HG02885 (cell line): ENCODE results near the gene GRM1.

Source experiments
- ATAC-seq: cut with Tn5 transposase; IDR thresholded peaks from one replicate; pipeline ENCODE4 v1.9.1; 2021; ENCODE audit warnings: mild to moderate bottlenecking; ENCODE audit not compliant: unreplicated experiment, poor library complexity

The GRM1 gene

DNA sequence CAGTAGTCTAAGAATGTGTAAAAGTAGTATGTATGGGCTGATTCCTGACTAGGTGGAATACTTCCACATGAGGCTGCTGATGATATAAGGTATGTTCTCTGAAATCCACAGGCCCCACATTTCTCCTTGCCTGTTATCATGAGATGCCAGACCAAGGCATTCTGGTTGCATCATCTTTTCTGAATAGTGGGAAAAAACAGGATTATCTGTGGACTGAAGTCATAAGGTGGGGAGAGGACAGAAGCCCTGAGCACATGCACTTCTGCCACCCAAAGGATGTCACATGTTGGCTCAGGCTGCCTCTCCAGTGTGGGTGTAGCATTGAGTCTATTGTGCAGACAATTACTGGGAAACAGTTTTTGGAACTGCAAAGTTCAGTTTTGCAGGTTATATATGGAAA, 330.3 kb downstream of the GRM1 start:
- no peak for ATAC-seq

DNA sequence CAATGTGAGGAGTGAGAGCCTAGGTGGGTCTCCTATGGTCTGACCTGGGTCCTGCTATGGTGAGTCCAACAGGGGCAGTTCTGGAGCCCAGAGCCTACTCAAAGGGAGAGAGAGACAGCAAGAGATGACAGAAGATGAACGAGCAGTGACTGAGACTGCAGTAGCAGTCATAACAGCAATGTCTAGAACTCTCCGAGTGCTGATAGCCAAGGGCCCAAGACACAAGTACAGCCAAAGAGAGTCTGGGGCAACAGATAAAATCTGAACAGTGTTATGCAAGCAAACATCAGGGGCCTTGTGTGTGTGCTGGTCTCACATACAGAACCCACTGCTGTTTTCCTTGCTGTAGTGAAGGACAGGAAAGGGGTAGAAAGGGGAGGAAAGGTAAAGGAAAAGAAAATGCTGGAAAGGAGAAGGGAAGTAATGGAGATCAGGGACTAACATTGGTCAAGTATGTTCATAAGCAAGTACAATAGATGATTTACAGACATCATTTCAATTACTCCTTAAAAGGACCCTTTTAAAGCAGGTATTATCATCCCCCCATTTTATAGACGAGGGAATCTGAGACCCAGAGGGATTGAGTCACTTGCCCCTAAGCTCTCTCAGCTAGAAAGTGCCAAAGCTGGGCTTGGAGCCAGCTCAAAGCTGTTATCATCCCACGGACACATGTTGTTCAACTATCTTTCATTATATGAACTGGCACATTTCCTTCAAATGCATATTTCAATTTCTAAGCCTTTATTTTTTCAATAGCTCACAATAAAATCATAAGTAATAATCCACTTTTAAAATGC, 332.5 kb downstream of the GRM1 start:
- no peak for ATAC-seq

DNA sequence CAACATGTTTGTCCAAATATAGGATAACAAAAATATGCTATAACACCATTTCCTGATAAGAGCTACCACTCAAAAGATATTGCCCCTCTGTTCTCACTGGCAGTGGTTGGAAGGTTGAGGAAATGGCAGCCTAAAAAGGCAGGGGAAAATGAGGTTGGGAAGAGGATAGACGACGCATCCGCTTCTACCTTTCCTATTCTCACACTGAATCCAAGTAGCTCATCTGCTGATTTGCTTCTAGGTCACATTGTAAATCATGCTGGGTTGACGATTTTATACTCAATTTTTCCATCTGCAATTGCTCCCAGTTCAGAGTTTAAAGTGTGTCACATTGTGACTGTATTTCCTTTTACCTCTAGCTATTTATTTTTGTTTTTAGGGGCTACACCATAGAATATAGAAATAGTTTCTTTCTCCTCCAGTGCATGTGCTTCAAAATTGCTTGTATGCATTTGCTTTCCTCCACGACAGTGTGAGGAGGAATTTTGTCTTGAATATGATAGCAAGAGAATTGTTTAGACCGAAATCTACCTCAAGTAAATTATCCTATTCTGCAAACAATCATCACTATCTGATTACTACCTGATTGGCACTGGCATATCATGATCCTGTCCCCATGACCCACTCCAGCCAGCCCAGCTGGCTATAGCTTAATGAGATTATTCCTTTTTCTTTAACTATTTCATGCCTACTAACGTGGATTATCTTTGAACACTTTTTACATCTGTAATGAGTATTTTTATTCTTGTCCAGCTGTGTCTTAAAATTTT, 335.2 kb downstream of the GRM1 start:
- ATAC-seq = no peak

- ATAC-seq = no peak
Observed at GRCh38 chr6:146364816-146365594, 336.1 kb downstream of the GRM1 start.

GRCh38 chr6:146367061-146367460, 338.2 kb downstream of the GRM1 start:
- ATAC-seq = no peak

- no peak for ATAC-seq
Observed at GRCh38 chr6:146369866-146370265, 341.0 kb downstream of the GRM1 start.

DNA sequence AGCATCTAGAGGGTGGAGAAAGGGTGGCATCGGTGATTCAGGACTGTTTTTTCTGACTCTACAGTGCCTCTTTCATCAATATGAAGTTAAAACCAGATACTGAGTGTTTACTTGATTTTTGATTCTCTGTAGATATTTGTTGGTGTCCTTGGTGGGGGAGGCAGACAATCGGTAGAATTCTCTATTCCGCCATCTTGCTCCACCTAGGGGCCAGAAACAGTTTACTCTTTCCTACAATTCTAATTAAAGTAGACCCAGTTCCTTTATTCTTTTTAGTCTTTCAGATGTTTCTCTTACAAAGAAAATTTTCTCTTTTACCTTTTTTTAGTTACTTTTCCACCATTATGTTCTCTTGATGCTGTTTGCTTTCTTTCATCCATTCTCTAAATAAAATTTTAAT, 352.6 kb downstream of the GRM1 start:
- no peak for ATAC-seq

- no peak for ATAC-seq
Observed at GRCh38 chr6:146388736-146389364, 360.0 kb downstream of the GRM1 start.

DNA sequence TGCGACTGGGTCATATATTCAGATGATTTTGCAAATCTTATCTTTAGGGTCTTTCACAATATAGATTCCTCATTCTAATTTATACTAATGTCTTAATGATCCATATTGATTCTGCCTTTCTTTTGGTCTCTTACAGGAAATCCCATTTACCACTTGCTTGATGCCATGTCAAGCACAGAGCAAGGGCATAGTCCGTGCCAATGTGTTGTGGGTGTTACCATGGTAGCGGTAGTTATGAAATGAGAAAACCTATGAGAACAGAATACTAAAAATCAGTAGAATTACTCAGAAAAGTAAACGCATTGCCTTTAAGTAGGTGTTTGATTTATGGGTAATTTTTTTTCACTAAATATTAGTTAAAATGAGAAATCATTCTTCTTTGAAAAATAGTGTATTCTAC, 360.9 kb downstream of the GRM1 start:
- ATAC-seq = no peak

GRCh38 chr6:146397638-146398037, 368.8 kb downstream of the GRM1 start:
- no peak for ATAC-seq

- no peak for ATAC-seq
Observed at GRCh38 chr6:146402476-146402875, 373.6 kb downstream of the GRM1 start.

GRCh38 chr6:146408583-146408982, 379.7 kb downstream of the GRM1 start:
- no peak for ATAC-seq

DNA sequence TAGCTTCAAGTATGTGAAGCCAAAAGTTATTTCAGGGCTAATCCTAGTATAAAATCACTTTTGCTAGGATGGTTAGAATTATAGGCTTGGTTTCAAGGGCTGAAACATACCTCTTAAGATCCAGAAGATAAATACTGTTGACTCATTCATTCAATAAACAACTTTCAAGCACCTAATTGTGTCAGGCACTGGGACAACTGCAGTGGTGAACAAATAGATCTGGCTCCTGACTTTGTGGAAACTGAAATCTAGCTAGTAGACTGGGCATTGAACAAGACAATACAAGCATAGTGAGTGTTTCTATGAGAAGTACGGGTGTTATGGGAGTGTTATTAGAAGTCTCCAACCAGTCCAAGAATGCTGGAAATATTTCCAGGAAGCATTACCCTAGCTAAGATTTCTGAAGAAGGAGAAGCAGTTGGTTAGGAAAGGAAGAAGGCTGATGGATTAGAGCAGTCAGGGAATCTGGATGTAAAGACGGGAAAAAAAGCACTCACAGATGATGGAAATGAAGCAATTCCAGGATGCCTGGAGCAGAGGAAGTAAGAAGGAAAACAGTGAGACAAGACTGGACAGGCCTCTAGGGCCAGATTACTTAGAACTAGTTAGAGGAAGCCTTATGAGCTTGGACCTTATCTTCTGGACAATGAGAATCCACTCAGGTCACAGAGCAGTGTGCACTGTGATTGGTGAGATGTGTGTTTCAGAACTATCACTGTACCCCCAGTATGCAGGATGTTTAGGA, 382.2 kb downstream of the GRM1 start:
- ATAC-seq = no peak

- ATAC-seq = no peak
Observed at GRCh38 chr6:146419576-146419975, 390.7 kb downstream of the GRM1 start.

DNA sequence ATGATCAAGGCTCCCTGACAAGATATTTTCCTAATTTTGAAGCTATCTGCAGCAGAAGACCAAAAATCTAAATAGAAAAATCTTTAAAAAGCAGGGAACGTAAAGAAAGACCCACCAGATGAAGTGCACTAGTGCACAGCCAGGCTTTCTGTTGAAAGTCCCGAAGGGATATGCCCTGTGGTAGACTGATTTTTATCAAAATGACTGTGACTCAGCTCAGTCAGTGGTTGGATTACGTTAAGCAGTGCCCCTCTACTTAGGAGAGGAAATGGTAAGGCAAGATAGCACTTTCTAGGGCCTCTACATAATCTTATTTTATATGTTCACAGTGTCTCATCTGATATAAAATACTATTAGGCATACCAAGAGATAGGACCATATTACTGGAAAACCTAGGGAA, 391.4 kb downstream of the GRM1 start:
- no peak for ATAC-seq

DNA sequence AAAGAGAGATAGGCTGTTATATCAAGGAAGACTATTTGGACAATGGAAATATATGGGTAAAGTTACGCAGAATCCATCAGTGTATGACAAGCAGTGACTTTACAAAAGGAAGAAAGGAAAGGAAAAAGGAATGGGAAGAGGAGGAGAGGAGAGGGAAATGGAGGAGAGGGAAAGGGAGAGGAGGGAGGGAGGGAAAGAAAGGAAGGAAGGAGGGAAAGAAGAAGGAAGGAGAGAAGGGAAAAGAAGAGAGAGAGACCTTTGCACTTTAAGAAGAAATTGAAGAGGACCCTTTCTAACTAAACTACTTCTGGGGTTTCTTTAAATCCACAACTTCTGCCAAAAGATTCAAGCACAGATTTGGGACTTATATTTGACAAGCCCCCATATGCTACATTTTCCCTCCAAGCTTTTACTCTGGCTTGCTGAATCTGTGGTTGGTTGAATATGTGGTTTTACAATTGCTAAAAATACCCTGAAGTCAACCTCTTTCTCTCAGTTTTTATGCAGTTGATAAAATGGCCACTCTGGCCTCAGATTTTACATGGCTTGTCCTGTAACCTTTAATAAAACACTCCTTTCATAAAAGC, 394.0 kb downstream of the GRM1 start:
- no peak for ATAC-seq

GRCh38 chr6:146423452-146423851, 394.6 kb downstream of the GRM1 start:
- ATAC-seq = no peak

DNA sequence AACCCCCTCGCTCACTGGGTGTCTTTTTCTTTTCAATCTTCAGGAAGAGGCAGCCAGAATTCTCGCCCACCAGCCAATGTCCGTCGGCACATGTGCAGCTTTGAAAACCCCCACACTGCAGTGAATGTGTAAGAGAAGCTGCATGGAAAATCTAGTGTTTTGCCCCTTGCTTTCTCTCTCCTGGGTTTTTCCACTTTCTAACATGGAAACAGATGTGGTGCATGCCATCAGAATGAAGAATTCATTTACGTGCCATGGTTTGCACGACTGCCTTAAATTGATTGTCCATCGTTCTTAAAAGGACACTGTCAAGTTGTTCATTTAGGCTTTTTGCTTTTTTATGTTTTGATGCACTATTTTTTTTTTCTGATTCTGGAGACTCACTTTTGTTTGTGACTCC, 397.7 kb downstream of the GRM1 start:
- ATAC-seq = no peak

DNA sequence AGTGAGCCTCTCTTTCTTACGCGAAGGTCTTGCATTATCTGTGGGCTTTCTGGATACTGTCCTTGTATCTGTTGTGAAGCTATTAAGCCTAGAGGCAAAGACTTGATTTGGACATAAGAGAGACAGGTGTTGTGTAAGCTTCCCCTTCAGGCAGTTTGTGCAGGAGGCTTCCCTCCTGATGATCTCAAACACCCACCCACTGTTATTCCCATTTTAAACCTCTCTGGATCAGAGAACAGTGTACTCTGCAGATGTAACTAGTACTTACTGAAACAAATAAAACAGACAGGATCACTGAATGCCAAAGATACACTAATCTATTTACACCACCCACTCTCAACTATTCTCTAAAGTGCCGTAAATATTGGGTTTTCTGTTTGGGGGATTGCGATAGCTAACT, 401.0 kb downstream of the GRM1 start:
- ATAC-seq = no peak
